OCI-LY7 (cell line): ENCODE results near the gene PACSIN3. TPM values are rescaled to one million over a fixed set of nuclear protein-coding genes. Genes with fewer than 3 reads are reported as not detected.

Experiments used
- BruUV-seq: library from RNA; stranded (reverse); fragments of 400-500 nt; replicated peaks from 2 replicates; lab custom pipeline; 2021; lab: Mats Ljungman, UMichigan
- CTCF ChIA-PET: fragments of 300-600 bp; sonication (Branson Sonifier 250); formaldehyde crosslinking; loops from one replicate; lab custom pipeline; 2022; ENCODE audit warnings: antibody characterized with exemption; ENCODE audit not compliant: unreplicated experiment; lab: Charles Lee
- POLR2A ChIA-PET: fragments of 300-600 bp; sonication (Branson Sonifier 250); formaldehyde crosslinking; loops from one replicate; lab custom pipeline; 2022; ENCODE audit warnings: antibody characterized with exemption; lab: Charles Lee
- DNase-seq: peaks from one replicate; pipeline ENCODE4 v3.0.0-alpha.2; 2015; ENCODE audit warnings: low spot score
- H2AFZ ChIP-seq: fragments of 200-600 bp; sonication (generic), shearing (Covaris generic); 2 replicates; pipeline ENCODE4 v1.6.1; 2014; ENCODE audit warnings: mild to moderate bottlenecking, antibody characterized with exemption, low read length, moderate library complexity
- H3K27ac ChIP-seq: fragments of 200-600 bp; sonication (generic); 2 replicates; pipeline ENCODE4 v1.5.1; 2014; ENCODE audit warnings: mixed run types, low read depth, mild to moderate bottlenecking, moderate library complexity, low read length, inconsistent platforms; ENCODE audit not compliant: poor library complexity, severe bottlenecking
- H3K36me3 ChIP-seq: fragments of 200-600 bp; sonication (generic); 2 replicates; pipeline ENCODE4 v1.6.1; 2014; ENCODE audit warnings: mild to moderate bottlenecking, antibody characterized with exemption, low read length, moderate library complexity, mixed read lengths; ENCODE audit not compliant: insufficient read depth
- H3K4me1 ChIP-seq: fragments of 200-600 bp; sonication (generic); 2 replicates; pipeline ENCODE4 v1.5.1; 2014; ENCODE audit warnings: mild to moderate bottlenecking, low read length; ENCODE audit not compliant: insufficient read depth, poor library complexity, severe bottlenecking
- H3K4me2 ChIP-seq: fragments of 200-600 bp; sonication (generic); 2 replicates; pipeline ENCODE4 v1.6.1; 2014; ENCODE audit warnings: mild to moderate bottlenecking, low read length
- H3K4me3 ChIP-seq: fragments of 200-600 bp; sonication (generic); 2 replicates; pipeline ENCODE4 v1.5.1; 2014; ENCODE audit warnings: mild to moderate bottlenecking, low read depth, low read length; ENCODE audit not compliant: poor library complexity, severe bottlenecking
- H3K79me2 ChIP-seq: fragments of 200-600 bp; sonication (generic); 2 replicates; pipeline ENCODE4 v1.6.1; 2016; ENCODE audit warnings: low read depth, mild to moderate bottlenecking, low read length, moderate library complexity, mixed read lengths; ENCODE audit not compliant: insufficient read depth
- H3K9me2 ChIP-seq: fragments of 200-600 bp; sonication (generic); 2 replicates; pipeline ENCODE4 v1.6.1; 2016; ENCODE audit warnings: mild to moderate bottlenecking, low read length, mixed read lengths; ENCODE audit not compliant: insufficient read depth
- H3K9me3 ChIP-seq: fragments of 200-600 bp; sonication (generic); 2 replicates; pipeline ENCODE4 v1.6.1; 2014; ENCODE audit warnings: mild to moderate bottlenecking, mixed run types, low read length, mixed read lengths
- H4K20me1 ChIP-seq: fragments of 200-600 bp; sonication (generic); 2 replicates; pipeline ENCODE4 v1.6.1; 2014; ENCODE audit warnings: mild to moderate bottlenecking, antibody characterized with exemption, low read length, moderate library complexity, mixed read lengths; ENCODE audit not compliant: insufficient read depth
- CTCF ChIP-seq: fragments of 200-600 bp; sonication (generic); conservative IDR thresholded peaks from 2 replicates; pipeline ENCODE4 v1.5.1; 2014; ENCODE audit warnings: mild to moderate bottlenecking, antibody characterized with exemption, low read length, moderate library complexity, mixed read lengths
- EZH2phosphoT487 ChIP-seq: fragments of 200-600 bp; sonication (generic); IDR thresholded peaks from 2 replicates; pipeline ENCODE4 v1.6.1; 2018; ENCODE audit warnings: low read depth, borderline replicate concordance, mild to moderate bottlenecking, mixed run types, antibody characterized with exemption, low read length, moderate library complexity, mixed read lengths
- intact Hi-C: fragments of 100-400 bp; cut with micrococcal nuclease; formaldehyde crosslinking; loops from one replicate; pipeline ENCODE4 v1.10.0; 2022; ENCODE audit not compliant: unreplicated experiment
- total RNA-seq, 2 experiments: library from RNA; depleted of rRNA in 1 of 2; stranded (reverse); fragments of >200 nt in 1 of 2; shearing (Covaris generic) in 1 of 2; gene quantifications; 2 replicates each; pipeline ENCODE4 v1.2.3, GENCODE V29; 2014 to 2022

Gene PACSIN3
- total RNA-seq, 2 experiments from 2014 or later, result not detected

- Histone ChIP-seq H3K27ac (no peak overlapping the region), H3K36me3 (peaks cover 5% of the 10 kb centered on the region; the same call in 1 of the 2 replicates), H3K4me3 (no peak overlapping the region), H3K4me2 (no peak overlapping the region), H4K20me1 (no peaks in the 10 kb centered on the region), H3K79me2 (no peaks in the 10 kb centered on the region), H3K9me3 (no peaks in the 10 kb centered on the region), H3K9me2 (no peaks in the 10 kb centered on the region), H3K4me1 (peaks cover 5% of the 10 kb centered on the region), H2AFZ (no peak overlapping the region)
- no peak for TF ChIP-seq CTCF
- TF ChIP-seq EZH2phosphoT487, result no peak
- no TSS peak for BruUV-seq
- ChIA-PET POLR2A (interaction anchor here (0.6 kb wide), 1 partner anchor 12 kb away, joined by 3 read pairs; no protein-coding TSS in a partner anchor), CTCF (interaction anchor here (1.1 kb wide), 1 partner anchor 54 kb away, joined by 5 read pairs; no protein-coding TSS in a partner anchor)
- no peak for DNase-seq
- intact Hi-C loops, result no loop called here
Observed at GRCh38 chr11:47225552-47226400, 39.5 kb upstream of the PACSIN3 start.

- Histone ChIP-seq H3K27ac (no peak overlapping the region), H3K9me3 (peaks cover 5% of the 10 kb centered on the region; the same call in 1 of the 2 replicates), H3K36me3 (peaks cover 10% of the 10 kb centered on the region), H3K79me2 (no peaks in the 10 kb centered on the region), H2AFZ (no peak overlapping the region), H3K4me2 (no peak overlapping the region), H4K20me1 (no peaks in the 10 kb centered on the region), H3K9me2 (no peaks in the 10 kb centered on the region), H3K4me3 (no peak overlapping the region), H3K4me1 (peaks cover 34% of the 10 kb centered on the region)
- POLR2A ChIA-PET, result no interaction called here
- BruUV-seq, result no TSS peak
- CTCF ChIA-PET, result no interaction called here
- TF ChIP-seq CTCF, result no peak
- TF ChIP-seq EZH2phosphoT487, result no peak
- no peak for DNase-seq
- intact Hi-C loops, result no loop called here
Observed at GRCh38 chr11:47222696-47223095, 36.5 kb upstream of the PACSIN3 start.

GRCh38 chr11:47220401-47220821, 34.2 kb upstream of the PACSIN3 start:
- Histone ChIP-seq H3K4me2 (peak overlapping the region; percentile 39), H3K79me2 (no peaks in the 10 kb centered on the region), H3K4me3 (no peak overlapping the region), H4K20me1 (no peaks in the 10 kb centered on the region), H3K9me3 (peaks cover 5% of the 10 kb centered on the region; the same call in 1 of the 2 replicates), H3K4me1 (peaks cover 55% of the 10 kb centered on the region), H2AFZ (peak overlapping the region; percentile 14; the same call in 1 of the 2 replicates), H3K9me2 (no peaks in the 10 kb centered on the region), H3K27ac (peak overlapping the region; percentile 5), H3K36me3 (peaks cover 10% of the 10 kb centered on the region)
- DNase-seq, result no peak
- intact Hi-C loops, result no loop called here
- BruUV-seq, result no TSS peak
- ChIA-PET CTCF (interaction anchor here (0.5 to 1.0 kb wide), 5 partner anchors 12 to 444 kb away, joined by 3 read pairs; partner anchors contain the start of gene SPI1), POLR2A (interaction anchor here (0.6 to 2.7 kb wide), 9 partner anchors 8 to 376 kb away, joined by 3 to 16 read pairs (median 3); partner anchors contain the start of gene ACP2)
- TF ChIP-seq EZH2phosphoT487 (no peak), CTCF (no peak)
